Measurements from ENCODE around the gene FBXW4.

DNA sequence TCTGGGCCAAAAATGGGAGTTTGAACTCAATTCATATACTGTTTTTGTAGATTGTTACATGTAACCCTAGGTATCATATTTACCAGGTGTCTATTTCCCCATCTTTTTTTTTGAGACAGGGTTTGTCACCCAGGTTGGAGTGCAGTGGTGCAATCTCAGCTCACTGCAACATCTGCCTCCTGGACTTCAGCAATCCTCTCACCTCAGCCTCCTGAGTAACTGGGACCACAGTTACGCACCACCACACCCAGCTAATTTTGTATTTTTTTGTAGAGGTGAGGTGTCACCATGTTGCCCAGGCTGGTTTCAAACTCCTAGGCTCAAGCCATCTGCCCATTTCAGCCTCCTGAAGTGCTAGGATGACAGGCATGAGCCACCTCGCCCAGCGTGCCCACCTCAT is 28.2 kb upstream of the FBXW4 start:
- TF ChIP-seq, protein P1, sequence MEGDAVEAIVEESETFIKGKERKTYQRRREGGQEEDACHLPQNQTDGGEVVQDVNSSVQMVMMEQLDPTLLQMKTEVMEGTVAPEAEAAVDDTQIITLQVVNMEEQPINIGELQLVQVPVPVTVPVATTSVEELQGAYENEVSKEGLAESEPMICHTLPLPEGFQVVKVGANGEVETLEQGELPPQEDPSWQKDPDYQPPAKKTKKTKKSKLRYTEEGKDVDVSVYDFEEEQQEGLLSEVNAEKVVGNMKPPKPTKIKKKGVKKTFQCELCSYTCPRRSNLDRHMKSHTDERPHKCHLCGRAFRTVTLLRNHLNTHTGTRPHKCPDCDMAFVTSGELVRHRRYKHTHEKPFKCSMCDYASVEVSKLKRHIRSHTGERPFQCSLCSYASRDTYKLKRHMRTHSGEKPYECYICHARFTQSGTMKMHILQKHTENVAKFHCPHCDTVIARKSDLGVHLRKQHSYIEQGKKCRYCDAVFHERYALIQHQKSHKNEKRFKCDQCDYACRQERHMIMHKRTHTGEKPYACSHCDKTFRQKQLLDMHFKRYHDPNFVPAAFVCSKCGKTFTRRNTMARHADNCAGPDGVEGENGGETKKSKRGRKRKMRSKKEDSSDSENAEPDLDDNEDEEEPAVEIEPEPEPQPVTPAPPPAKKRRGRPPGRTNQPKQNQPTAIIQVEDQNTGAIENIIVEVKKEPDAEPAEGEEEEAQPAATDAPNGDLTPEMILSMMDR (IDR thresholded peaks at IDR 0.05) = no peak
- no peak for TF ChIP-seq POLR2A (IDR thresholded peaks at IDR 0.05)

Measured in upper lobe of left lung (tissue), 4 donors.